ENCODE measurements around the gene ERMN. TPM values are rescaled to one million over a fixed set of nuclear protein-coding genes. Genes with fewer than 3 reads are reported as not detected.
"Not testable (repeated sequence)": the region's sequence is repeated elsewhere in the genome, so short reads cannot be mapped to it uniquely, and the experiment has no call there.

The ERMN gene
- total and polyA plus RNA-seq, 2 experiments from 2014 or later = 0.07 to 0.64 TPM

DNA sequence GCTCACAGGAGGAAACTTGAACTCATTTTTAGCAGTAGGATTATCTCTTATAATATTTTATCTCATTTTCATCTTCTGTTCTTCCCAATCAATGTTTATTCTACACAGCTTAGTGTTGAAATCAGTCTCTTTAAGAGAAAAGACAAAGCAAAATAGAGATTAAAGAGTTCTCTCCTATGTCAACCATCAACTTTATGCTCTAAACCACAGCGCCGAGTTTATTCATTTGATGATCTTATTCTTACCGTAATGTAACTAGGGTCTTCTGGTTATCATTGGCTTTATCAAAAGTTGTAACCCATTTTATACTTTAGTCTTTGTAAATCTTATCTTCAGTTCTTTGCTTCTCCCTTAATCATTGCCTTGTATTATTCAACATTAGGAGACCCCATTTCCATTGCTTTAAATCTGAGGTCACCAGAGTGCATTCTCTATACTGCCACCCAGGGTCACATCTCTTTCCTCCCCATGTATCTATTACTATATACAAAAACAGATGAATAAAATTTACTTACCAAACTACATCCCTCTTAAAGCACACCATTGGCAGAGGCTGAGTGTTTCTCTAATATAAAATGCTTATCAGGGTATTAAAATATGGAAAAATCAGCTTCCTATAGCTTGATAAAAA lies 22.8 kb upstream of the ERMN start:
- Histone ChIP-seq H3K27me3 (no peaks in the 10 kb centered on the region), H3K36me3 (replicated peaks; ENCODE audit: insufficient read depth, low read depth) (no peaks in the 10 kb centered on the region), H3K27ac (no peak overlapping the region), H3K4me3 (no peak overlapping the region), H4K20me1 (ENCODE audit: insufficient read depth, poor library complexity, severe bottlenecking) (no peaks in the 10 kb centered on the region), H3K9me3 (ENCODE audit: low read depth) (no peaks in the 10 kb centered on the region), H3K9me2 (replicated peaks; ENCODE audit: insufficient read depth) (no peaks in the 10 kb centered on the region), H3K4me2 (no peak overlapping the region), H2AFZ (no peak overlapping the region), H3K79me2 (no peaks in the 10 kb centered on the region), H3K4me1 (ENCODE audit: insufficient read depth) (no peaks in the 10 kb centered on the region)
- 88% methylated on average over 3 of the region's 3 CpGs for WGBS (ENCODE audit: low lambda C conversion rate, missing lambda C conversion rate)
- no peak for DNase-seq (ENCODE audit: low spot score)
- TF ChIP-seq EZH2phosphoT487 (IDR thresholded peaks at IDR 0.05; ENCODE audit: low read depth, severe bottlenecking, unreplicated experiment) (no peak), CTCF (IDR thresholded peaks at IDR 0.05; ENCODE audit: poor library complexity) (no peak), EZH2 (IDR thresholded peaks at IDR 0.05; ENCODE audit: borderline replicate concordance) (no peak)

- Histone ChIP-seq H3K27me3 (no peaks in the 10 kb centered on the region), H3K9me2 (replicated peaks; ENCODE audit: insufficient read depth) (no peaks in the 10 kb centered on the region), H3K4me1 (ENCODE audit: insufficient read depth) (no peaks in the 10 kb centered on the region), H3K9me3 (ENCODE audit: low read depth) (no peaks in the 10 kb centered on the region), H3K79me2 (no peaks in the 10 kb centered on the region), H3K27ac (no peak overlapping the region), H2AFZ (no peak overlapping the region), H3K4me2 (no peak overlapping the region), H4K20me1 (ENCODE audit: insufficient read depth, poor library complexity, severe bottlenecking) (no peaks in the 10 kb centered on the region), H3K36me3 (replicated peaks; ENCODE audit: insufficient read depth, low read depth) (no peaks in the 10 kb centered on the region), H3K4me3 (no peak overlapping the region)
- WGBS (ENCODE audit: low lambda C conversion rate, missing lambda C conversion rate) = 66% methylated on average over 2 of the region's 2 CpGs
- no peak for DNase-seq (ENCODE audit: low spot score)
- TF ChIP-seq EZH2 (IDR thresholded peaks at IDR 0.05; ENCODE audit: borderline replicate concordance) = no peak
- TF ChIP-seq EZH2phosphoT487 (IDR thresholded peaks at IDR 0.05; ENCODE audit: low read depth, severe bottlenecking, unreplicated experiment) = no peak
- TF ChIP-seq CTCF (IDR thresholded peaks at IDR 0.05; ENCODE audit: poor library complexity) = no peak
Measured at GRCh38 chr2:157345647-157346389, 20.2 kb upstream of the ERMN start.

DNA sequence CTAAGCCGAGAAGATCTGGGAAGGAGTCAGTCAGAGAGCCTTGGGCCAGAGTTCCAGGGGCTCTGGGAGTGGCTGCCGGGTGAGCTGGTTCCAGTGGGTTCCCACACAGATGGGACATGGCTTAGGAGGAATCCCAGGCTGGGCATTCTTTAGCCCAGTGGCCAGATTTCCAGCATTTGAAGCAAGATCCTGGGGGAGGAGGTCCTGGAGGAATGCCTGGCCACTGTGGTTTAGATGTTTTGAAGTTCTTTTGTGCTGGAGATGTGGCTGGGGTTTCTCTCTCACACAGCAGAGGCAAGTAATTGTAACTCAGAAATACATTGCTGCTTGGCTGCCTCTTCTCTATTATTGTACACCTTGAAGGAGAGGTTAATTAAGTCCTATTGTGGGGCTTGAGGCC lies 15.8 kb upstream of the ERMN start:
- H3K36me3 ChIP-seq (replicated peaks; ENCODE audit: insufficient read depth, low read depth); H3K27ac ChIP-seq; H3K27me3 ChIP-seq; H3K4me1 ChIP-seq (ENCODE audit: insufficient read depth); H3K79me2 ChIP-seq; H2AFZ ChIP-seq; H3K9me2 ChIP-seq (replicated peaks; ENCODE audit: insufficient read depth); H3K4me2 ChIP-seq; DNase-seq (ENCODE audit: low spot score); H3K9me3 ChIP-seq (ENCODE audit: low read depth); H3K4me3 ChIP-seq; H4K20me1 ChIP-seq (ENCODE audit: insufficient read depth, poor library complexity, severe bottlenecking): not testable (repeated sequence)
- whole genome bisulfite sequencing (ENCODE audit: low lambda C conversion rate, missing lambda C conversion rate) = 93% methylated on average over 2 of the region's 2 CpGs

- DNase-seq (ENCODE audit: low spot score) = no peak
- 85% methylated on average over 4 of the region's 4 CpGs for WGBS (ENCODE audit: low lambda C conversion rate, missing lambda C conversion rate)
- H3K9me3 ChIP-seq (ENCODE audit: low read depth) = no peaks in the 10 kb centered on the region
- no peaks in the 10 kb centered on the region for H3K79me2 ChIP-seq
- TF ChIP-seq EZH2phosphoT487 (IDR thresholded peaks at IDR 0.05; ENCODE audit: low read depth, severe bottlenecking, unreplicated experiment) (no peak), CTCF (IDR thresholded peaks at IDR 0.05; ENCODE audit: poor library complexity) (no peak), EZH2 (IDR thresholded peaks at IDR 0.05; ENCODE audit: borderline replicate concordance) (no peak)
- no peak overlapping the region for H2AFZ ChIP-seq
- H3K4me3 ChIP-seq = no peak overlapping the region
- H3K4me1 ChIP-seq (ENCODE audit: insufficient read depth) = no peaks in the 10 kb centered on the region
- no peaks in the 10 kb centered on the region for H4K20me1 ChIP-seq (ENCODE audit: insufficient read depth, poor library complexity, severe bottlenecking)
- H3K4me2 ChIP-seq = no peak overlapping the region
- no peaks in the 10 kb centered on the region for H3K27me3 ChIP-seq
- H3K36me3 ChIP-seq (replicated peaks; ENCODE audit: insufficient read depth, low read depth) = no peaks in the 10 kb centered on the region
- no peaks in the 10 kb centered on the region for H3K9me2 ChIP-seq (replicated peaks; ENCODE audit: insufficient read depth)
- H3K27ac ChIP-seq = no peak overlapping the region
Measured at GRCh38 chr2:157339965-157340655, 14.5 kb upstream of the ERMN start.
